ENCODE data around the gene C19orf85.
"Not testable (repeated sequence)": the region's sequence is repeated elsewhere in the genome, so short reads cannot be mapped to it uniquely, and the experiment has no call there.

Gene C19orf85

GRCh38 chr19:55449469-55449868, 15.1 kb downstream of the C19orf85 start:
- Histone ChIP-seq H3K4me1 (ENCODE audit: insufficient read depth, low read length) (no peaks in the 10 kb centered on the region), H3K36me3 (ENCODE audit: insufficient read depth, low read length) (no peaks in the 10 kb centered on the region), H3K9ac (ENCODE audit: low read depth, low read length) (no peak overlapping the region), H3K9me3 (ENCODE audit: control insufficient read depth, insufficient read depth, low read length) (no peaks in the 10 kb centered on the region)

DNA sequence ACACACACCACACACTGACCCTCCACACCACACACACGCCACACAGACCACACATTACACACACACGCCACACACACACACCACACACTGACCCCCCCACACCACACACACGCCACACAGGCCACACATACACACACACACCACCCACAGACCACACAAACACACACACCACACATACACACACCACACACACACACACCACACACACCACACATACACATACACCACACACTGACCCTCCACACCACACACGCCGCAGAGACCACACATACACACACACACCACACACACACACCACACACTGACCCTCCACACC, 16.4 kb downstream of the C19orf85 start:
- not testable (repeated sequence) for H3K36me3 ChIP-seq (ENCODE audit: insufficient read depth, low read length); H3K4me1 ChIP-seq (ENCODE audit: insufficient read depth, low read length); H3K9me3 ChIP-seq (ENCODE audit: control insufficient read depth, insufficient read depth, low read length); H3K9ac ChIP-seq (ENCODE audit: low read depth, low read length)

- Histone ChIP-seq H3K9me3 (ENCODE audit: control insufficient read depth, insufficient read depth, low read length) (no peaks in the 10 kb centered on the region), H3K9ac (ENCODE audit: low read depth, low read length) (no peak overlapping the region), H3K4me1 (ENCODE audit: insufficient read depth, low read length) (no peaks in the 10 kb centered on the region), H3K36me3 (ENCODE audit: insufficient read depth, low read length) (no peaks in the 10 kb centered on the region)
Observed at GRCh38 chr19:55447421-55448174, 17.0 kb downstream of the C19orf85 start.

DNA sequence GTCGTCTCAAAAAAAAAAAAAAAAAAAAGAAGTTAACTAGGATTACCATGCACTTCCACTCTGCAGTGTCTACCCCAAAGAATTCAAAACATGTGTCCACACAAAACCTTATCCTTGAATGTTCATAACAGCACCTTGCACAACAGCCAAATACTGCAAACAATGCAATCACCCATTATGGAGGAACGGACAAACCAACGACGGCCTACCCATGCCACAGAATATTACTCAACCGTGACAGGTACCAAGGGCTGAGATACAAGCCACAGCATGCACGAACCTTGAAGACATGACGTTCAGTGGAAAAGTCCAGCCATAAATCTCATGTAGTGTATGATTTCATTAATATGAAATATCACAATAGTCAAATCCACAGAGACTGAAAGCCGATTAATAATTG, 18.5 kb downstream of the C19orf85 start:
- H3K36me3 ChIP-seq (ENCODE audit: insufficient read depth, low read length): no peaks in the 10 kb centered on the region
- no peaks in the 10 kb centered on the region for H3K4me1 ChIP-seq (ENCODE audit: insufficient read depth, low read length)
- no peak overlapping the region for H3K9ac ChIP-seq (ENCODE audit: low read depth, low read length)
- H3K9me3 ChIP-seq (ENCODE audit: control insufficient read depth, insufficient read depth, low read length): no peaks in the 10 kb centered on the region

GRCh38 chr19:55444646-55445045, 19.9 kb downstream of the C19orf85 start:
- Histone ChIP-seq H3K4me1 (ENCODE audit: insufficient read depth, low read length) (no peaks in the 10 kb centered on the region), H3K36me3 (ENCODE audit: insufficient read depth, low read length) (no peaks in the 10 kb centered on the region), H3K9me3 (ENCODE audit: control insufficient read depth, insufficient read depth, low read length) (no peaks in the 10 kb centered on the region), H3K9ac (ENCODE audit: low read depth, low read length) (no peak overlapping the region)

DNA sequence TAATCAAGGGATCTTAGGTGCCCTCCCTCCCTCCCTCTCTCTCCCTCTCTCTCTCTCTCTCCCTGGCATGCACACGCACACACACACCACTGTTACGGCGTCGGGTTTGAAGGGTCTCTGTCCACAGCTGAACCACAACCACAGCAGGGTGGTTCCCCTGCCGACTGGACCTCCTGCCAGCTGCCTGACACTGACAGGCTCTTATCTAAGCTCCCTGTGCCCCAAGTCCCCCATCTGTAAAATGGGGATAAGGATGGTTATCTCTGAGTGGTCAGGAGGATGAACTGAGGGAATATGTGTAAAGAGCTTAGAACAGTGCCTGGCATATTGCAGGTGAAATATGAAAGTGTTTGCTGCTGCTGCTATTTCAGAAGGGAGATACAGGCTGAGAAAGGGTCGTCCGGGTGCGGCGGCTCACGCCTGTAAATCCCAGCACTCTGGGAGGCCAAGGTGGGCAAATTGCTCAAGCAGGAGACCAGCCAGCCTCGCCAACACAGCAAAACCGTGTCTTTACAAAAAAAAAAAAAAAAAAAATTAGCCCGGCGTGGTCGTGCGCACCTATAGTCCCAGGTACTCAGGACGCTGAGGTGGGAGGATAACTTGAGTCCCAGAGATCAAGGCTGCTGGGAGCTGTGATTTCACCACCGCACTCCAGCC, 20.6 kb downstream of the C19orf85 start:
- Histone ChIP-seq H3K36me3 (ENCODE audit: insufficient read depth, low read length) (no peaks in the 10 kb centered on the region), H3K9ac (ENCODE audit: low read depth, low read length) (no peak overlapping the region), H3K4me1 (ENCODE audit: insufficient read depth, low read length) (no peaks in the 10 kb centered on the region), H3K9me3 (ENCODE audit: control insufficient read depth, insufficient read depth, low read length) (no peaks in the 10 kb centered on the region)

GRCh38 chr19:55443045-55443823, 21.3 kb downstream of the C19orf85 start, which contains the start of gene SHISA7:
SHISA7 (minus strand) TSS chr19:55443300; CDS start chr19:55442863, 437 bp downstream.
- no peaks in the 10 kb centered on the region for H3K36me3 ChIP-seq (ENCODE audit: insufficient read depth, low read length)
- no peaks in the 10 kb centered on the region for H3K9me3 ChIP-seq (ENCODE audit: control insufficient read depth, insufficient read depth, low read length)
- no peaks in the 10 kb centered on the region for H3K4me1 ChIP-seq (ENCODE audit: insufficient read depth, low read length)
- H3K9ac ChIP-seq (ENCODE audit: low read depth, low read length): peak within 1 kb of the TSS; percentile 28; the same call in 1 of the 2 replicates

- no peaks in the 10 kb centered on the region for H3K4me1 ChIP-seq (ENCODE audit: insufficient read depth, low read length)
- no peak overlapping the region; the same call in 1 of the 2 replicates for H3K9ac ChIP-seq (ENCODE audit: low read depth, low read length)
- no peaks in the 10 kb centered on the region for H3K9me3 ChIP-seq (ENCODE audit: control insufficient read depth, insufficient read depth, low read length)
Observed at GRCh38 chr19:55442372-55442961, 22.1 kb downstream of the C19orf85 start.

GRCh38 chr19:55441692-55442321, 22.7 kb downstream of the C19orf85 start:
- H3K9ac ChIP-seq (ENCODE audit: low read depth, low read length): peak overlapping the region; percentile 54; the same call in 1 of the 2 replicates
- H3K36me3 ChIP-seq (ENCODE audit: insufficient read depth, low read length): no peaks in the 10 kb centered on the region
- no peaks in the 10 kb centered on the region for H3K4me1 ChIP-seq (ENCODE audit: insufficient read depth, low read length)
- no peaks in the 10 kb centered on the region for H3K9me3 ChIP-seq (ENCODE audit: control insufficient read depth, insufficient read depth, low read length)

More at GRCh38 chr19:55442372-55442961, 22.1 kb downstream of the C19orf85 start:
- no peaks in the 10 kb centered on the region for H3K36me3 ChIP-seq (ENCODE audit: insufficient read depth, low read length)

DNA sequence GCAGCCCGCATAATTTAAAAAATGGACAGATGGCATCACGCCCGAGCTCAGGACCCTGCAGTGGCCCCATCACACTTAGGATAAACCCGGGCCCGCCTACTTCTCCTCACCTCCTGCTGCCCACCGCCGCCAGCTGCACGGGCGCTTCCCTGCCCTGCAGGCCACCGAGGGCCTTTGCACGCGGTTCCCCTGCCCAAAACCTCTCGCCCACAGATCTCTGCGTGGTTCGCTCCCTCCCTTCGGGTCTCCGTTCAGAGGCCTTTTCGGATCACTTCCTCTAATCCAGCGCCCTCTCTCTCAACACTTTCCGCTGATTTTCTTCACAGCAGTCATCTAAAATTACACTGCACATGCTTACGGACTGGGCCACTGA, 23.2 kb downstream of the C19orf85 start:
- Histone ChIP-seq H3K4me1 (ENCODE audit: insufficient read depth, low read length) (no peaks in the 10 kb centered on the region), H3K36me3 (ENCODE audit: insufficient read depth, low read length) (no peaks in the 10 kb centered on the region), H3K9ac (ENCODE audit: low read depth, low read length) (peak overlapping the region; percentile 54; the same call in 1 of the 2 replicates), H3K9me3 (ENCODE audit: control insufficient read depth, insufficient read depth, low read length) (no peaks in the 10 kb centered on the region)

GRCh38 chr19:55440411-55441105, 24.0 kb downstream of the C19orf85 start:
- H3K4me1 ChIP-seq (ENCODE audit: insufficient read depth, low read length): no peaks in the 10 kb centered on the region
- no peaks in the 10 kb centered on the region for H3K36me3 ChIP-seq (ENCODE audit: insufficient read depth, low read length)
- no peaks in the 10 kb centered on the region for H3K9me3 ChIP-seq (ENCODE audit: control insufficient read depth, insufficient read depth, low read length)
- H3K9ac ChIP-seq (ENCODE audit: low read depth, low read length): peak overlapping the region; percentile 54

DNA sequence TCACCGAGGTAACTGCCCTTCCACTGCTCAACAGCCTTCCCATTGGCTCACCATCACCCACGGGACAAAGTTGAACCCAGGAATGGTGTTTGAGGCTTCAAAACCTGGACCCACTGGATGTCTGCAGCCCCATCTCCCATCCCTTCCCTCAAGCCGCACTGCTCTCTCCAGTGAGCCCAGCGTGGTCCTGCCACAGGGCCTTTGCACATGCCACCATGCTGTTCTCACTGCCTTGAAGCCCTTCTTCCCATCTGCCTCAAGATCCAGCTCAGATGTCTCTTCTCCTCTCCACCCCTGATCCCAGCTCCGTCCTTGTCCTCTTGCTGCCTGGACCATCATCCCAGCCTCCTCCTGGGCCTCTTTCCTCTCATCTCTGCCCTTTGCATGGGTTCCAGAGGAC, 25.5 kb downstream of the C19orf85 start:
- no peak overlapping the region for H3K9ac ChIP-seq (ENCODE audit: low read depth, low read length)
- H3K4me1 ChIP-seq (ENCODE audit: insufficient read depth, low read length): no peaks in the 10 kb centered on the region
- no peaks in the 10 kb centered on the region for H3K36me3 ChIP-seq (ENCODE audit: insufficient read depth, low read length)
- no peaks in the 10 kb centered on the region for H3K9me3 ChIP-seq (ENCODE audit: control insufficient read depth, insufficient read depth, low read length)

DNA sequence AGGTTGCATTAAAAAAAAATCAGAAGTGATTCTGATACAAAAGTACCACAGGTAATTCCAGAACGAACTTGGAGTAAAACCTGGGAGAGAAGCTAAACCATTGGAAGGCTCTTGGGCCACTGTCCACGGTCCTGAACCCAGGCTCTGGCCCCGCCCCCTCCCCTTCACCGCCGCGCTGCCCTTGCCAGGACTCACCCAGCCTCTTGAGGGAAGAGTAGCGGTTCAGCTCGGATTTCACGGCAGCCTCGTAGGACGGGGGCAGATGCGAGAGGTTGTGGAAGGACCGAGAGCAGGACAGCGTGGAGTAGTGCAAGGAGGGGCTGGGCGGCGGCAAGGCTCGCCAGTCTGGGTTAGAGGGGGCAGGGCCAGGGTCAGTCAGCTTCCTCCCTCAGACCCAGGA, 27.1 kb downstream of the C19orf85 start:
- Histone ChIP-seq H3K9ac (ENCODE audit: low read depth, low read length) (no peak overlapping the region), H3K9me3 (ENCODE audit: control insufficient read depth, insufficient read depth, low read length) (no peaks in the 10 kb centered on the region), H3K36me3 (ENCODE audit: insufficient read depth, low read length) (no peaks in the 10 kb centered on the region), H3K4me1 (ENCODE audit: insufficient read depth, low read length) (no peaks in the 10 kb centered on the region)

Measured in ES-I3 (cell line).